MCF 10A (cell line): ENCODE measurements around the gene CYP27A1. TPM values are rescaled to one million over a fixed set of nuclear protein-coding genes. Genes with fewer than 3 reads are reported as not detected.

ENCODE experiments used
- BruUV-seq: library from RNA; stranded (reverse); fragments of 400-500 nt; replicated peaks from 2 replicates; lab custom pipeline; 2021; lab: Mats Ljungman, UMichigan
- CTCF ChIA-PET: fragments of 300-600 bp; sonication (Branson Sonifier 250); formaldehyde crosslinking; extraction: SDS; loops from one replicate; lab custom pipeline; 2021; ENCODE audit warnings: antibody characterized with exemption, inconsistent platforms; lab: Yijun Ruan, JAX
- POLR2A ChIA-PET: fragments of 300-600, 350-650 bp; sonication (Branson Sonifier 250); formaldehyde crosslinking; extraction: SDS; loops from one replicate; lab custom pipeline; 2020; ENCODE audit warnings: antibody characterized with exemption, inconsistent platforms; lab: Yijun Ruan, JAX
- DNase-seq: peaks from one replicate; pipeline ENCODE4 v3.0.0-alpha.2; 2018; ENCODE audit not compliant: unreplicated experiment
- H3K27ac Mint-ChIP-seq: one replicate; pipeline ENCODE4 v1.8.0; 2022; ENCODE audit warnings: mild to moderate bottlenecking, low read depth, mixed read lengths; ENCODE audit not compliant: unreplicated experiment
- H3K27me3 Mint-ChIP-seq: one replicate; pipeline ENCODE4 v1.8.0; 2022; ENCODE audit warnings: mixed read lengths; ENCODE audit not compliant: insufficient read depth, unreplicated experiment
- H3K36me3 Mint-ChIP-seq: one replicate; pipeline ENCODE4 v1.8.0; 2022; ENCODE audit warnings: mild to moderate bottlenecking, moderate library complexity, mixed read lengths; ENCODE audit not compliant: insufficient read depth, unreplicated experiment
- H3K4me1 Mint-ChIP-seq: one replicate; pipeline ENCODE4 v1.8.0; 2022; ENCODE audit warnings: mixed read lengths; ENCODE audit not compliant: insufficient read depth, unreplicated experiment
- H3K4me3 Mint-ChIP-seq: one replicate; pipeline ENCODE4 v1.8.0; 2022; ENCODE audit warnings: mild to moderate bottlenecking, moderate library complexity, mixed read lengths; ENCODE audit not compliant: unreplicated experiment
- H3K9me3 Mint-ChIP-seq: one replicate; pipeline ENCODE4 v1.8.0; 2022; ENCODE audit warnings: mixed read lengths; ENCODE audit not compliant: unreplicated experiment
- CTCF ChIP-seq: fragments of 200-600 bp; IDR thresholded peaks from one replicate; pipeline ENCODE4 v1.8.0; 2022; ENCODE audit warnings: antibody characterized with exemption, mild to moderate bottlenecking; ENCODE audit not compliant: unreplicated experiment
- intact Hi-C: fragments of 100-400 bp; cut with micrococcal nuclease; formaldehyde crosslinking; loops from 2 replicates; pipeline ENCODE4 v1.14.1; 2022
- total RNA-seq: library from RNA; stranded (reverse); gene quantifications from 2 replicates; pipeline ENCODE4 v1.2.3, GENCODE V29; 2022

The CYP27A1 gene
- total RNA-seq, 1 experiment from 2014 or later: not detected

- Mint-ChIP-seq H3K27ac (no peak overlapping the region), H3K9me3 (peaks cover 4% of the 10 kb centered on the region), H3K27me3 (peaks cover 8% of the 10 kb centered on the region), H3K4me1 (peaks cover 15% of the 10 kb centered on the region), H3K36me3 (no peaks in the 10 kb centered on the region), H3K4me3 (no peak overlapping the region)
- POLR2A ChIA-PET: interaction anchor here (1.1 kb wide), 1 partner anchor 26 kb away, joined by 3 read pairs; no protein-coding TSS in a partner anchor
- DNase-seq: peak; percentile 58
- CTCF ChIA-PET: interaction anchor here (0.6 to 2.1 kb wide), 3 partner anchors 15 to 112 kb away, joined by 3 to 9 read pairs (median 4); no protein-coding TSS in a partner anchor
- BruUV-seq: no TSS peak
- no peak for TF ChIP-seq CTCF
- intact Hi-C loops: no loop called here
Measured at GRCh38 chr2:218832520-218832919, 50.6 kb downstream of the CYP27A1 start.

GRCh38 chr2:218833023-218833609, 51.2 kb downstream of the CYP27A1 start:
- no peak for TF ChIP-seq CTCF
- Mint-ChIP-seq H3K27me3 (peaks cover 2% of the 10 kb centered on the region), H3K27ac (no peak overlapping the region), H3K4me1 (peaks cover 15% of the 10 kb centered on the region), H3K36me3 (no peaks in the 10 kb centered on the region), H3K9me3 (peaks cover 10% of the 10 kb centered on the region), H3K4me3 (no peak overlapping the region)
- no TSS peak for BruUV-seq
- intact Hi-C loops: no loop called here
- ChIA-PET POLR2A (interaction anchor here (0.6 kb wide), 1 partner anchor 50 kb away, joined by 4 read pairs; no protein-coding TSS in a partner anchor), CTCF (interaction anchor here (0.6 to 2.1 kb wide), 3 partner anchors 15 to 112 kb away, joined by 3 to 9 read pairs (median 4); no protein-coding TSS in a partner anchor)
- DNase-seq: no peak

GRCh38 chr2:218834685-218835084, 52.7 kb downstream of the CYP27A1 start:
- Mint-ChIP-seq H3K27ac (no peak overlapping the region), H3K36me3 (no peaks in the 10 kb centered on the region), H3K9me3 (peaks cover 11% of the 10 kb centered on the region), H3K4me3 (no peak overlapping the region), H3K27me3 (peaks cover 6% of the 10 kb centered on the region), H3K4me1 (peaks cover 20% of the 10 kb centered on the region)
- ChIA-PET CTCF (no interaction called here), POLR2A (interaction anchor here (0.6 to 0.9 kb wide), 3 partner anchors 23 to 341 kb away, joined by 3 read pairs; no protein-coding TSS in a partner anchor)
- DNase-seq: peak; percentile 60
- intact Hi-C loops: no loop called here
- TF ChIP-seq CTCF: no peak
- no TSS peak for BruUV-seq

- ChIA-PET CTCF (interaction anchor here (0.8 to 2.0 kb wide), 4 partner anchors 10 to 127 kb away, joined by 3 to 9 read pairs (median 3); partner anchors contain the start of gene TTLL4), POLR2A (interaction anchor here (0.7 kb wide), 1 partner anchor 178 kb away, joined by 3 read pairs; no protein-coding TSS in a partner anchor)
- H3K4me3 Mint-ChIP-seq: no peak overlapping the region
- peaks cover 18% of the 10 kb centered on the region for H3K9me3 Mint-ChIP-seq
- peaks cover 18% of the 10 kb centered on the region for H3K27me3 Mint-ChIP-seq
- TF ChIP-seq CTCF: no peak
- no peak for DNase-seq
- H3K27ac Mint-ChIP-seq: no peak overlapping the region
- intact Hi-C loops: no loop called here
- H3K36me3 Mint-ChIP-seq: no peaks in the 10 kb centered on the region
- H3K4me1 Mint-ChIP-seq: peaks cover 13% of the 10 kb centered on the region
- no TSS peak for BruUV-seq
Measured at GRCh38 chr2:218837495-218837894, 55.5 kb downstream of the CYP27A1 start.
